ENCODE results near the gene CAMKK2.
"Not testable (repeated sequence)": the region's sequence is repeated elsewhere in the genome, so short reads cannot be mapped to it uniquely, and the experiment has no call there.

The CAMKK2 gene

DNA sequence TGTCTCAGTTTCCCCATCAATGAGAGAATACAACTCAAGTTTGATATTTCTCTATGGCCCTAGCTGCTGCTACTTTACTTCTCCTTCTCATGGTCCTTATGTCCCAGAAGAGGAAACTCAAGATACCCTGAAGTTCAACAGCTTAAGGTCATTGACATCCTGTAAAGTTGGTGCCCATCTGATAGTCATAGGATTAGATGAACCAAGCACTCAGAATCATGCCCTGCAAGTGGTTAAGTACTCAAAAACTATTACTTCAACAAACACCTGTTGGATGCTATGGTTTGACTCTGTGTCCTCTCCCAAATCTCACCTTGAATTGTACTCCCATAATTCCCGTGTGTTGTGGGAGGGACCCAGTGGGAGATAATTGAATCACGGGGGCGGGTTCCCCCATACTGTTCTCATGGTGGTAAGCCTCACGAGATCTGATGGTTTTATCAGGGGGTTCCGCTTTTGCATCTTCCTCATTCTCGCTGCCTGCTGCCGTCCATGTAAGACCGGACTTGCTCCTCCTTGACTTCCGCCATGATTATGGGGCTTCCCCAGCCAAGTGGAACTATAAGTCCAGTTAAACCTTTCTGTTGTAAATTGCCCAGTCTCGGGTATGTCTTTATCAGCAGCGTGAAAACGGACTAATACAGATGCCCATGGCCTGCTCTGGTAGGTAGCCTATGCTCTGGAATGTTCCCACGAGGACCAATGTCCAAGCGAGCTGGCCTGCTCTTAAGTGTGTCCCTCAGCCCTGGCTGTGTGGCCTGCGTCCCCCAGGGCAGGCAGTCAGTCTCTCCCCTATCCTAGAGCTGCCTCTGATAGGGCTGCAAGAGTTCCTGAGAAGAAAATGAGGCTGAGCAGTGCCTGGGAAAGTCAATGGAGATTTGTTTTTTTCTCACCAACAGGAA is 18.1 kb downstream of the CAMKK2 start:
- DNase-seq: no peak

DNA sequence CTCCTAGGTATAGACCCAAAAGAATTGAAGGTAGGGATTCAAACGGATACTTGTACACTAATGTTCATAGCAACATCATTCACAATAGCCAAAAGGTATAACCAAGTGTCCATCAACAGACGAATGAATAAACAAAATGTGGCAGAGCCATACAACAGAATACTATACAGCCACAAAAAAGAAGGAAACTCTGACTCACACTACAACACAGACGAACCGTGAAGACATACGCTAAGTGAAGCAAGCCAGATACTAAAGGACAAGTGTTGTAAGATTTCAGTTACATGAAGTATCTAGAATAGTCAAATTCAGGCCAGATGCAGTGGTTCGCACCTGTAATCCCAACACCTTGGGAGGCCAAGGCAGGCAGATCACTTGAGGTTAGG is 19.1 kb downstream of the CAMKK2 start:
- no peak for DNase-seq

DNA sequence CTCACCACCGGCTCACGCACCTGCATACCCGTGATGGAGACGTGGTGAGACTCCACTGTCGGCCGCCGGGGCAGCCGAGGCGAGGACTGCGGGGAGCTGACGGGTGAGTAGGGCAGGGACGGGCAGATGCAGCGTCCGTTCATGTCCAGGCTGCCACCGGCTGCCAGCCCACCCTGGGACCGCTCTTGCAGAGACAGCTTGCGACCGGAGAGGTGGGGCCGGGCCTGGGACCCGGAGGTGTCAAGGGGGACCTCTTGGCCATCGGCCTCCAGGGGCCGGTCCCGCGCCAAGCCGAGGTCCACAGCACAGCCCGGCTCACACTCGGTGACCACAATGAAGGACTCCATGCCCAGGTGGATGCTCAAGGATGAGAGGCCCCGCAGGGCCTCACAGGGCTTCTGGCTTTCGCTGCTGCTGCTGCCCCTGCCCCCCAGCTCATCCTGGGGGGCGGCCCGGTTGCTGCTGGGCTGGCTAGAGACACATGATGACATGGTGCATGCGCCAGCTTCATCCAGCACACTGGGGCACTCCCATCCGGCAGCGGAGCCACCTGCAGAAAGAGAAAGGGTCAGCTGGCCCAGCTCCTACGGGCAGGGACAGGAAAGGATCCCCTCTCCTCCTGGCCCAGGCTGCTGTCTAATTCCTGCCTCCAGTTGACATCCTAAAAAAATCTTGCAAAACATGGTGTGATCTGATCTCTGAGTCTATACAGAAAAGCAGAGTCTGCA is 22.3 kb downstream of the CAMKK2 start:
- DNase-seq: no peak

DNA sequence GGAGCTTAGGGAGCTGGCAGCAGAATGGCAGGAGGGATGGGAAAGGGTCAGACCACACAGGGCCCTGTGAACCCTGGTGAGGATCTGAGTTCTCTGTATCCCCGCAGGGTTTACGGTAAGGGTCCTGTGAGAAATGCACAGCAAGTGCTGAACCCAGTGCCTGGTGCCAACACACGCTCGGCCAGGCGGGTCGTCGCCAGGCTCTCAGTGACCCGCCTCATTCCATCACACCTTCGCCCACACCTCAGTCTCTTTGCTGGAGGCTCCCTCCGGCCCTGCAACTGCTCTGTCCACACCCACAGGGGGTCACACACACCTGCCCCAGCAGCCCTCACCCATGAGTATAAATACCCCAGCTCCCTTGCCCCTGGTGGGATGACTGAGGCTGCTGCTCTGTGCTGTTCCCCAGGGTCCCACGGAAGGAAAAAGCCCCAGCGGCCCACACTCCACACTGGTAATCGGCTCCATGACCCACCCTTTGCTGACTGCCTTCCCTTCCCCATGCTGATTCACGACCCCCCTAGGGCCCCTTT is 23.1 kb downstream of the CAMKK2 start:
- DNase-seq: no peak

DNA sequence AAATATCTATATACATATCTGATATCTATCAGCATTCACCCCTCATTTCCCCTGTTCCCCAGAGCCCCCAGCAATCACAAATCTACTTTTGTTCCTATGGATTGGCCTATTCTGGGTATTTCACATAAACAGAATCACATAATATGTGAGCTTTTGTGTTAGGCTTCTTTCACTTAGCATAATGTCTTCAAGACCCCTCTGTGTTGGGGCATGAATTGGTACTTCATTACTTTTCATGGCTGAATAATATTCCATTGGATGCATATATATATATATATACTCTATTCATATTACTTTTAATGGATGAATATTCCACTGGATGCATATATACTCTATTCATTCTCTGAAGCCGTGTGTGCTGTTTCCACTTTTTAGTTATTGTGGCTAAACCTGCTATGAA is 28.7 kb downstream of the CAMKK2 start:
- no peak for DNase-seq

DNA sequence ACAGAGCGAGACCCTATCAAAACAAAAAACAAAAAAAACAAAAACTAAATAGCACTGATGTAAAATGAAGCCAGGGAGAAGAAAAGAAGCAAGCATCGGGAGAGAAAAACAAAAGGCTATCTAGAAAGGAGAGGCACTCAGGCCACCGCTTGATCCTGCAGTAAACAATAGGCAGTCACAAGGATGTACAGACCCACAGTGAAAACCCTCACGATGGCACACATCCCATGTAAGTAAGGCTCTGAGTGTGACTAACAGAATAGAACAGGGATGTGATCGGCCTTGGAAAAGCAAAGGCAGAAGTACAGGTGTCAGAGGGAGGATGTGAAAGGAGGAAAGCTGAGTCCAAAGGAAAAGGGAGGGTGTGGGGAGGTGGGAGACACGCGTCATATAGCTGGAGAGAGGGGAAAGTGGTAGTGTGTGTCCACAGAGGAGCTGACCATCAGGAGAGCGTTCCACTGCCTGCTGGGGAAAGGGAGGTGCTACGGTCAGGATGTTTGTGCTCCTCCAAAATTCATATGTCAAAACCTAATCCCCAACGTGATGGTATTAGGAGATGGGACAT is 31.5 kb downstream of the CAMKK2 start:
- no peak for DNase-seq

DNA sequence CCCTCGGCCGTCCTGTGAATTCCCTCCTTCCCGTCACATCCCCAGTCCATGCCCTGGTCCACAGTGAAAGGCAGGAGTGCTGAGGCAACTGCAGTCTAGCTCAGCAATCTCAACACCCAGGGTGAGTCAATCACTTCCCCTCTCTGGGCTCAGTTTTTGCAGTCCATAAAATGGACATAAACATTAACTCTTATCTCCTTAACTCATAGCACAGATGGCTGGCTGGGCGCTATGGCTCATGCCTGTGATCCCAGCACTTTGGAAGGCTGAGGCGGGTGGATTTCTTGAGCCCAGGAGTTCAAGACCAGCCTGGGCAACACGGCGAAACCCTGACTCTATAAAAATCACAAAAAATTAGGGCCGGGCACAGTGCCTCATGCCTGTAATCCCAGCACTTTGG is 32.4 kb downstream of the CAMKK2 start:
- no peak for DNase-seq

DNA sequence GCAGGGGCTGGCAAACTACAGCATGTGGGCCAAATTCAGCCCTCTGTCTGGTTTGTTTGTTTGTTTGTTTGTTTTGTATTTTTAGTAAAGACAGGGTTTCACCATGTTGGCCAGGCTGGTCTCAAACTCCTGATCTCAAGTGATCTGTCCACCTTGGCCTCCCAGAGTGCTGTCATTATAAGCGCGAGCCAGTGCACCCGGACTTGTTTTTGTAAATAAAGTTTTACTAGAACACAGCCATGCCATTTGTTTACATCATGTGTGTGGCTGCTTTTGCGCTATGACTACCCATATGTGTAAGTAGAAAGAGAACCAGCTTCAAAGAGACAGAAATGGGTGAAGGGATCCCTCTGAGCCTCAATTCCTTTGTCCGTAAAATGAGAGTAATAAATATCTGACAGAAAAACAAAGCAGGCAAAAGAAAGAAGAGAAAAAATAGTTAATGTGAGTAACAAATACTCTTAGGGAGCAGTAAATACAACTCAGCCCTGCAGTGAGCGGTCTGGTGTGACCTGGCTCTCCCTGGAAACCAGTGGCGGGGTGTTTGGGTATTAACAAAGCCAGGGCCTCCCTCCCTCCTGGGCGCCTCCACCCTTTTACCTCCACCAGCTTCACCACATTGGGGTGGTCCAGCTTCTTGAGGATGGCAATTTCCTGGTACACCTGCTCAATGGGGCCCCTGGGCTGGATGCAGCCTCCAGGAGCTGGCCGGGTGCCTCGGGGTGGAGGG is 33.1 kb downstream of the CAMKK2 start:
- DNase-seq: no peak

DNA sequence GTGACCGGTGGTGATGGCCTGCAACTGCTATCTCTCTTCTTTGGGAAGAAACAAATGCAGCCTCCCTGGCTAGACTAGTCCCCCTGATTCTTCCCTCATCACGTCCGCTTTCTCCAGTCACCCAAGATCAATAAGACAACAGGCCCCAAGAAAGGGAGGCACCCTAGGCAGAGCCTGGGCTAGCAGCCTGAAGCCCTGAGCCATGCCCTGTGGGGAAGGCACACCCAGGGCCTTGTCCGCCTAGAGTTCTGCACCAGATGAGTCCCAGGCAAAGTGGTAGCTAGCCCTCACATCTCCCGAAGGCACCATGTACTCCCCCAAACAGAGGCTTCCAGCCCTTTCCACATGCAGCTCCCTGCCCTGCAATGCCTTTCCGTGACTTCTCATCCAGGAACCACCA is 35.1 kb downstream of the CAMKK2 start:
- no peak for DNase-seq

DNA sequence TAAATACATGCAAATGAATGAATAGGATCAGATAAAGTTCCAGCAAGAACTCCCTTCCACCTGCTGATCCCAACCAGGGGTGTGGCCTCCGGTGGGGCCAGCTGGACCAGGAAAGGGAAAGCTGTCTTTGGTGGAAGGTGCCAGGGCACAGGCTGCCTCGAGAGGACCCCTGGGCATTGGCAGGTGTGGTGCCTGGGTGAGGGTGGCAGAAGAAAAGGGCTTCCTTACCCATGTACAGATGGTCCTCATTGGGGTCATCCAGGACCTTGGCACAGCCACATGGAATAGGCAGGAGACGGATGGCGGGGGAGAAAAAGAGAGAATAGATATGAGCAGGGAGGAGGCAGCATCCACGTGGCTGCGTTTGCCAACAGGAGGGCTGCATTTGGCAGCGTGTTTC is 36.4 kb downstream of the CAMKK2 start:
- no peak for DNase-seq

DNA sequence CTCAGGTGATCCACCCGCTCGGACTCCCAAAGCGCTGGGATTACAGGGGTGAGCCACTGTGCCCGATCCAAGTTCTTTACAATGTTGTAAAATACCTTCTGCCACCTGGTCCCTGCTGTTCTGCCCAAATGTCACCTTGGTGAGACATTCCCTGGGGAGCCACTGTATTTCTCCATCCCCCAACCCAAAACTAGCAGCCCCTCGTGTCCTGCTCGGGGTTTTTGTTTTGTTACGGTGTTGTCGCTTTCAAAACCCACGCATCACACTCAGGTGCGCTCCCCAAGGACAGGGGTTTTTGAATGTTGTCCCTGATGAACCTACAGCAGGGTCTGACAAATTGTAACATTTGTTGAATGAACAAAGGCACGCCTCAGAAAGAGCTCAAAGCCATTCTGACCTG is 37.4 kb downstream of the CAMKK2 start:
- no peak for DNase-seq

DNA sequence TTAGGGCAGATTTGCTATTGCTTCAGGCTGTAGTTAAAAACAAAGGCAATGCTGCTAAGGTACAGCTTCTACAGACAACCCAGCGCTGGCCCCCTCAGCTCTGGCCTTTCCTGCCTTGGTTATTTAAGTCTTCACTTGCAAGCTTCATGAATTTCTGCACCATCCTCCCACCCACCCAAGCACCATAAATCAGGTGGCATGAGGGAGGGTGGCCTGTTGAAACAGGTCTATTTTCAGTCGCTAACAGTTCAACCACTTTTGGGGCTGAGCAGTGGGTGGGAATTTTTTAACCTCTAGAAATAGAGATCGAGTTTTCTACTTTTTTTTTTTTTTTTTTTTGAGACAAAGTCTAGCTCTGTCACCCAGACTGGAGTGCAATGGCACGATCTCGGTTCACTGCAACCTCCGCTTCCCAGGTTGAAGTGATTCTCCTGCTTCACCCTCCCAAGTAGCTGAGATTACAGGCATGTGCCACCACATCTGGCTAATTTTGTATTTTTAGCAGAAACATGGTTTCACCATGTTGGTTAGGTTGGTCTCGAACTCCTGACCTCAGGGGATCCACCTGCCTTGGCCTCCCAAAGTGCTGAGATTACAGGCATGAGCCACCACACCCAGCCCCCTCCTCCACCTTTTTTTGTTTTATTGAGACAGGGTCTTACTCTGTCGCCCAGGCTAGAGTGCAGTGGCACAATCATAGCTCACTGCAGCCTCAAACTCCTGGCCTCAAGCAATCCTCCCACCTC is 38.6 kb downstream of the CAMKK2 start:
- not testable (repeated sequence) for DNase-seq

DNA sequence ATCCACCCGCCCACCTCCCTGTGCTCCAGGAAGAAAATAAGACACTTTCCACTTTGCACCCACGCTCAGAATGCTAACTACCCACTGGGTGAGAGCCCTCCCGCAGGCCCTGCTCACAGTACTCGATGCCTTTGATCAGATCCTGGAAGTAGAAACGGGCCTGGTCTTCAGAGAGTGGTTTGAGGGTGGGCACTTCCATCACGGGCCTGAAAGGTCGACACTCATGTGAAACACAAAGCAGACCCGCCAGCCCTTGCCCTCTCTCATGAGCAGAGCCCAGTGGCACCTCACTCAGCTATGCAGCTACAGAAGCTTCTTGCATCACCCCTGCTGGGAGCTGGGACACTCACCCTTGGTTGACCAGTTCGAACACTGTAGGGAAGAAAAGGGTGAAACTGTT is 41.1 kb downstream of the CAMKK2 start:
- DNase-seq: no peak

DNA sequence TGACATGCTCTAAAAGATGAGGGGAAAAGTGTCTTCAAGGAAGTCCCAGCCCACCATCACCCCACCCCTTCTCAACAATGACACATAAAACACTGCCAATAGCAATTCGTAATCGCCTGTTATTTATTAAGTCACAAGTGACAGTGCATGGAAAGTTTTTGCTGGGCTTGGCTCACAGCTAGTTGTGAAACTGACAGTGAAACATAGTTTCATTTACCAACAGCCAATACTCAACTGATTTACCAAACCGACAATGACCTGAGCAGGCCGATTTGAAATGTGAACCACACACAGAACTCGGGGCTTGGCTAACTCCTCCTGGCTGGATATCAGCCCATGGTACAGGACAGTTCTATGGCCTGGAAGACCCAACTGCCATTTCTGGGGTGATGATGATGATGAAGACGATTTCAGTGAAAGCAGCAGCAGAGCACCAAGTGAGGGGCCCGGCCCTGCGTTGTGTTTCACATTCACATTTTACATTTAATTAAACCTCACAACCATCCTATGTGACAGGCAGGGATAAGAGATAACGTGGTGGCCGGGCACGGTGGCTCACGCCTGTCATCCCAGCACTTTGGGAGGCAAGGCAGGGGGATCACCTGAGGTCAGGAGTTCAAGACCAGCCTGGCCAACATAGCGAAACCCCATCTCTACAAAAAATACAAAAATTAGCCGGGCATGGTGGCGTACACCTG is 42.7 kb downstream of the CAMKK2 start:
- DNase-seq: no peak

DNA sequence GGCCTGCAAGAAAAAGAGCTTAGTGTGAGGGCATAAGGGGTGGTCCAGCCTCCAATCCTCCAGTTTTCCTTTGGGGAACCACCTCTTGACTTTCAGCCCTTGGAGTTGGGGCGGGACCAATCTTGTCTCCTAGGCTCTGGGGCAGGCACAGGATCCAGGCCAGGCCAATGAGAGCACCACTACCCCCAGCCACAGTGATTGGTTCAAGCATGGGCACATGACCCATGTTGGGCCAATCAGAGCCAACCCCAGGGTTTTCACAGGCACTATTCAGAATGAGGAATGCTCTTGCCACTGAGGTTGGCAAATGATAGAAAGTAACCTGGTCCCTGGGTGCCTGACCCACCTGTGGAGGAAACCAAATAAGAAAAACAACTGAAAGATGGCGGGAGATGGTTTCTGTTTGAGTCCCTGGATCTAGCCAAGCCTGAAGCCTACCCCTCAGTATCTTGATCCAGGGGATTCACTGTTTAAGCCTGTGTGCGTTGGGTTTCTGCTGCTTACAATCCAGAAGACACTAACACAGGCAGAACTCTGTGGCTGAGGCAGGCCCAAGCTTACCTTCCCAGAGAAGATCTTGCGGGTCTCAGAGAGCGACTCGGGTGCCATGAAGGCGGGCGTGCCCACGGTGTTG is 43.7 kb downstream of the CAMKK2 start:
- no peak for DNase-seq

DNA sequence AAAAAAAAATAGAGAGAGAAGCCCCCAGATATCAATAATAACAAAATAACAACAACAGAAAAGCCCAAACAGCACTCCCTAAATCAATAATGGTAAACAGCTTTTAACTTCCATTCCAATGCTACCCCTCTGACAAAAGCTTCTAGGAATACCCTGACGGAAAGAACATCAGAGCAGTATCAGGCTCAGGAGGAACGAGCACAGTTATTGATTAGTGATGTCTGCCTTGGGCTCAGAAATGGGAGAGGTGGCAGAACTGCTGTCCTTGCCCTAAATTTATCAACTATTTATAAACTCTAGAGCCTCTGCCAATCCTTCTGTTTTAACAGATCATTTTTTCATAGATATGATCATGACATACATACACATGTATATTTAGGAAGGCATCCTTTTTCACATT is 44.7 kb downstream of the CAMKK2 start:
- DNase-seq: no peak

DNA sequence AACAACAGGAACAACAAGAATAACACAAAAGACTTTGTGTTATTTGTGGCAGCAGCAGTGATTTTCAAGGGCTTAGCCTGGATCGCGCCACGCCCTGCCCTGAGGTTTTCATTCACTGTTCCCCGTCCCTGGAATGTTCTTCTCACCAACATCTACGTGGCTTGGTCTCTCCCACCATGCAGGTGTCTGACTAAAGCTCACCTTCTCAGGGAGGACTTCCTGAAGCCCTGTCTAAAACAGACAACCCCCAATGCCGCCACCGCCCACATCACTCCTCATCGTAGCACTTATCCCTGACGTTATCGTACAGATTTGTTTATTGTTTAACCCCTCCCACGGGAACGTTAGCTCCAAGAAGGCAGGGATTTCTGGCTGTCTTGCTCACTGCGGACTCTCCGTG is 46.1 kb downstream of the CAMKK2 start:
- no peak for DNase-seq

DNA sequence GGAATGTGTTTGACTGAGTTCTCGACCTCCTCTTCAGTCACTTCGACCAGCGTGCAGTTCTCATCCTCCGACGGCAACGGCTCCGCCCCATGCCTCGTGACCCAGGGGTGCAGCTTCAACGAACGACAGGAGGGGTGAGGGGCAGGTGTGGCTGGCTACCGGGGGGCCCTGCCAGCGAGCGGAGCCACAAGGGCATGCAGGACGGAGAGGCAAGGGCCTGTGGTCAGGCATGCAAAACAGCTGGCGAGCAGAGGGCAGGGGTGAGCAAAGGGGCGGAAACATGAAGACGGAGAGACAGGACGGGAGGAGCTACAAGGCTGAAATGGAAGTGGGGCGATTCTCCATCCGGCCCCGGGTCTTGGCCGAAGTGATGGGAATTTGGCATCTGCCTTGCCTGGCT is 47.9 kb downstream of the CAMKK2 start:
- DNase-seq: no peak

DNA sequence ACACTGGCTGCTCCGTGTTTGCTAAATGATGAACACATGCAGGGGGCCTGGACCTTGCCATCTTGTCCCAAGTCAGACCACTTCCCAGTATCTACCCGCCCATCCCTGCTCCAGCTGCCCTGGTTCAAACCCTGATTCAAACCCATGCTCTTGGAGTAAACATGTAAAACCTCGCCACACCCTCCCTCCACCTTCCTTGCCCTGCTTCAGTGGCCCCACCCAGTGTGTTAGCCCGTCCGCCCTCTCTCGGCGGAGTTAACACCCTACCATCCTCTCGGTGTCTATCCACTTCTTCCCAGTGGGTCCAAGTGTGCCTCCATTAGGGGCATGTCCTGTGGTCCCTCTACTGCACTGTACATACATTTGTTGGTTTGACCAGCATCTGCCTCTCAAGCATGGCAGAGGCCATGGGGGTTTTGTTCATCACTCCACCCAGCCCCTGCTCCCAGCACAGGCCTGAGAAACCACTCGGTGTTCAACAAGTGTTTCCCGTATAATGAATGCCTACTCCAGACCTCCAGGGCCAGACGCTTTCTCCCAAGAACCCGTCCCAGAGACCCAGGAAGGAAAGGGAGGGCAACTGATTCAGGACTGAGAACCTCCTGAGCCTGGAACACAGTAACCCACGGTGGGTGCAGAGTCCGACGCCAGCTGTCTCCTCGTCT is 49.5 kb downstream of the CAMKK2 start:
- no peak for DNase-seq

DNA sequence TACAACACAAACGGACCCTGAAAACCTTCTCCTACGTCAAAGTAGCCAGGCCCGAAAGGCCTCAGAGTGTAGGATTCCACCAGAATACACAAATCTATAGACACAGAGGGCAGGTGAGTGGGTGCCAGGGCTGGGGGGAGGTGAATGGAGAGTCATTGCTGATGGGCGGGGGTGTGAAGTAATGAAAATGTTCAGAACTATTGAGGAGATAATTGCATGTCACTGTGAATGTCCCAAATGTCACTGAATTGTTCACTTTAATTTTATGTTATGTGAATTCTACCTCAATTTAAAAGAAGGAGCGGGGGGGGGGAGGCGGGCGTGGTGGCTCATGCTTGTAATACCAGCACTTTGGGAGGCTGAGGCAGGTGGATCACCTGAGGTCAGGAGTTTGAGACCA is 50.6 kb downstream of the CAMKK2 start:
- DNase-seq: no peak

DNA sequence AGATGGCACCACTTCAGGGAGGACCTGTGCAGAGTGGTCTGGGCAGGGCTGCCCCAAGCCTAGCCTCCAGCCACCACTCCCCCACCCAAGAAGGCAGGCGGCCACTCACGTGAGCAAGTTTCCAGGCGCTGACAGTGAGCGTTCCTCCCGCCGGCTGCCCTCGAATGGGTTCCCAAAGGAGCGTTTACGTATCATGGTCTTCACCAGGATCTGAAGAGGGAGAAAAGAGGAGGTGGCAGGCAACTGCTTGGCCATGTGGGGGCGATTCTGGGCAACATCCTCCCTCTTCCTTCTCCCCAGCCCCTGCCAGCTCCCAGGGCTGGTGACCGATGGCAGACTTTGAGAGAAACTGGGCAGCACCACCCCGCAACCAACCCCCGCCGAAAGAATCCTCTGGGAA is 51.5 kb downstream of the CAMKK2 start:
- DNase-seq: no peak

All from effector CD4-positive, alpha-beta T cell (primary cell).